ENCODE data around the gene CERK.
"Not testable (repeated sequence)": the region's sequence is repeated elsewhere in the genome, so short reads cannot be mapped to it uniquely, and the experiment has no call there.

Gene CERK

GRCh38 chr22:46748908-46749675 is 11.0 kb upstream of the CERK start:
- no peak for DNase-seq

- no peak for DNase-seq
These were observed 10.3 kb upstream of the CERK start for GRCh38 chr22:46748206-46748907.

- DNase-seq: no peak
These were observed 9.6 kb upstream of the CERK start for GRCh38 chr22:46747646-46748045.

GRCh38 chr22:46746620-46747019 is 8.6 kb upstream of the CERK start:
- no peak for DNase-seq

- no peak for DNase-seq
These were observed 8.1 kb upstream of the CERK start for GRCh38 chr22:46746192-46746591.

- no peak for DNase-seq
These were observed 6.5 kb upstream of the CERK start for GRCh38 chr22:46744581-46744980.

GRCh38 chr22:46742576-46743221 is 4.6 kb upstream of the CERK start:
- no peak for DNase-seq

GRCh38 chr22:46741974-46742519 is 4.0 kb upstream of the CERK start:
- no peak for DNase-seq

- no peak for DNase-seq
These were observed 3.1 kb upstream of the CERK start for GRCh38 chr22:46740910-46741780.

- DNase-seq: no peak
These were observed 1.2 kb upstream of the CERK start for GRCh38 chr22:46739094-46739870.

- no peak for DNase-seq
These were observed 618 bp upstream of the CERK start for GRCh38 chr22:46738647-46739093.

- DNase-seq: no peak
These were observed 712 bp downstream of the CERK start for GRCh38 chr22:46737105-46737975.

- no peak for DNase-seq
These were observed 1.3 kb downstream of the CERK start for GRCh38 chr22:46736705-46737104.

GRCh38 chr22:46735747-46736608 is 2.1 kb downstream of the CERK start:
- DNase-seq: no peak

GRCh38 chr22:46734830-46735453 is 3.1 kb downstream of the CERK start:
- no peak for DNase-seq

- not testable (repeated sequence) for DNase-seq
These were observed 3.8 kb downstream of the CERK start for GRCh38 chr22:46734213-46734722.

- no peak for DNase-seq
These were observed 5.5 kb downstream of the CERK start for GRCh38 chr22:46732513-46732912.

- no peak for DNase-seq
These were observed 6.0 kb downstream of the CERK start for GRCh38 chr22:46732041-46732379.

All from SW 1271 (cell line).